Measurements from ENCODE around the gene GPRC5A. TPM values are rescaled to one million over a fixed set of nuclear protein-coding genes. Genes with fewer than 3 reads are reported as not detected.

The GPRC5A gene
- polyA plus RNA-seq, 1 experiment: 118 TPM

Other genes starting within 250 kb of the GPRC5A start
- 0.09 and 0.16 TPM in 2 replicates for gene GPR19, start 195.4 kb upstream of the GPRC5A start, polyA plus RNA-seq (2011; rRNA removed)
- 17.9 and 23.1 TPM in 2 replicates for gene CDKN1B, start 174.2 kb upstream of the GPRC5A start, polyA plus RNA-seq (2011; rRNA removed)
- 2.2 and 2.6 TPM in 2 replicates for gene APOLD1, start 105.9 kb upstream of the GPRC5A start, polyA plus RNA-seq (2011; rRNA removed)
- gene DDX47, start 78.2 kb upstream of the GPRC5A start, polyA plus RNA-seq (2011; rRNA removed): 91.3 and 113 TPM in 2 replicates
- not detected in 2 replicates for gene GPRC5D, start 60.6 kb downstream of the GPRC5A start, polyA plus RNA-seq (2011; rRNA removed)
- 57.7 and 76.3 TPM in 2 replicates for gene HEBP1, start 108.7 kb downstream of the GPRC5A start, polyA plus RNA-seq (2011; rRNA removed)
- 6.1 and 7.3 TPM in 2 replicates for gene FAM234B, start 152.8 kb downstream of the GPRC5A start, polyA plus RNA-seq (2011; rRNA removed)
- 1.6 and 1.7 TPM in 2 replicates for gene GSG1, start 212.1 kb downstream of the GPRC5A start, polyA plus RNA-seq (2011; rRNA removed)